Endothelial cell (in vitro differentiated cells): ENCODE results near the gene NKAIN1. TPM values are rescaled to one million over a fixed set of nuclear protein-coding genes. Genes with fewer than 3 reads are reported as not detected.

Source experiments
- DNase-seq: peaks from one replicate; pipeline ENCODE4 v3.0.0; 2021; ENCODE audit warnings: low spot score
- H3K27ac Mint-ChIP-seq: one replicate; pipeline ENCODE4 v1.8.0; 2021; ENCODE audit warnings: mixed read lengths, inconsistent platforms; ENCODE audit not compliant: unreplicated experiment
- H3K27me3 Mint-ChIP-seq: one replicate; pipeline ENCODE4 v1.8.0; 2021; ENCODE audit warnings: mild to moderate bottlenecking, moderate library complexity, mixed read lengths, inconsistent platforms; ENCODE audit not compliant: unreplicated experiment
- H3K36me3 Mint-ChIP-seq: one replicate; pipeline ENCODE4 v1.8.0; 2021; ENCODE audit warnings: mild to moderate bottlenecking, low read depth, mixed read lengths, inconsistent platforms; ENCODE audit not compliant: unreplicated experiment
- H3K4me1 Mint-ChIP-seq: one replicate; pipeline ENCODE4 v1.8.0; 2021; ENCODE audit warnings: mild to moderate bottlenecking, mixed read lengths, inconsistent platforms; ENCODE audit not compliant: unreplicated experiment
- H3K4me3 Mint-ChIP-seq: one replicate; pipeline ENCODE4 v1.8.0; 2021; ENCODE audit warnings: mild to moderate bottlenecking, mixed read lengths, inconsistent platforms; ENCODE audit not compliant: unreplicated experiment
- H3K9me3 Mint-ChIP-seq: one replicate; pipeline ENCODE4 v1.8.0; 2021; ENCODE audit warnings: mixed read lengths, inconsistent platforms; ENCODE audit not compliant: unreplicated experiment
- CTCF ChIP-seq: fragments of 200-600 bp; sonication (generic); IDR thresholded peaks from one replicate; pipeline ENCODE4 v1.5.0; 2021; ENCODE audit warnings: antibody characterized with exemption; ENCODE audit not compliant: unreplicated experiment
- total RNA-seq: library from RNA; stranded (reverse); fragmentation: NEBNext Ultra II Directional; extraction: Animal tissue kit (Norgen Biotek cat#: 25700); gene quantifications from one replicate; pipeline ENCODE4 v1.2.1, GENCODE V29; 2021; ENCODE audit not compliant: unreplicated experiment

Gene NKAIN1
- total RNA-seq, 1 donor from 2014 or later, result 3.7 TPM

GRCh38 chr1:31234870-31235269 is 4.8 kb downstream of the NKAIN1 start:
- no peaks in the 10 kb centered on the region for H3K9me3 Mint-ChIP-seq
- H3K36me3 Mint-ChIP-seq, result peaks cover 4% of the 10 kb centered on the region
- H3K4me1 Mint-ChIP-seq, result peaks cover 6% of the 10 kb centered on the region
- H3K27ac Mint-ChIP-seq, result no peak overlapping the region
- DNase-seq, result no peak
- TF ChIP-seq CTCF, result no peak
- no peak overlapping the region for H3K4me3 Mint-ChIP-seq
- H3K27me3 Mint-ChIP-seq, result peaks cover 7% of the 10 kb centered on the region

GRCh38 chr1:31234123-31234708 is 5.5 kb downstream of the NKAIN1 start:
- Mint-ChIP-seq H3K4me3 (no peak overlapping the region), H3K36me3 (peaks cover 4% of the 10 kb centered on the region), H3K27me3 (peaks cover 7% of the 10 kb centered on the region), H3K27ac (no peak overlapping the region), H3K4me1 (peaks cover 6% of the 10 kb centered on the region), H3K9me3 (no peaks in the 10 kb centered on the region)
- no peak for DNase-seq
- no peak for TF ChIP-seq CTCF

- H3K4me1 Mint-ChIP-seq, result no peaks in the 10 kb centered on the region
- DNase-seq, result no peak
- H3K27ac Mint-ChIP-seq, result no peak overlapping the region
- H3K9me3 Mint-ChIP-seq, result no peaks in the 10 kb centered on the region
- no peaks in the 10 kb centered on the region for H3K27me3 Mint-ChIP-seq
- H3K4me3 Mint-ChIP-seq, result no peak overlapping the region
- H3K36me3 Mint-ChIP-seq, result no peaks in the 10 kb centered on the region
- no peak for TF ChIP-seq CTCF
Observed at GRCh38 chr1:31232689-31233088, 7.0 kb downstream of the NKAIN1 start.

- no peak overlapping the region for H3K4me3 Mint-ChIP-seq
- no peaks in the 10 kb centered on the region for H3K4me1 Mint-ChIP-seq
- no peak overlapping the region for H3K27ac Mint-ChIP-seq
- TF ChIP-seq CTCF, result no peak
- no peaks in the 10 kb centered on the region for H3K9me3 Mint-ChIP-seq
- H3K36me3 Mint-ChIP-seq, result no peaks in the 10 kb centered on the region
- no peak for DNase-seq
- H3K27me3 Mint-ChIP-seq, result no peaks in the 10 kb centered on the region
Observed at GRCh38 chr1:31231802-31232201, 7.9 kb downstream of the NKAIN1 start.

GRCh38 chr1:31230378-31230777 is 9.3 kb downstream of the NKAIN1 start:
- Mint-ChIP-seq H3K4me1 (no peaks in the 10 kb centered on the region), H3K36me3 (no peaks in the 10 kb centered on the region), H3K27me3 (no peaks in the 10 kb centered on the region), H3K27ac (no peak overlapping the region), H3K9me3 (no peaks in the 10 kb centered on the region), H3K4me3 (no peak overlapping the region)
- no peak for DNase-seq
- no peak for TF ChIP-seq CTCF
